HG02884 (cell line): ENCODE measurements around the gene LMNTD1.
A peak's percentile ranks its signal among the peaks of the same experiment; 100 is the strongest.
"Not testable (repeated sequence)": the region's sequence is repeated elsewhere in the genome, so short reads cannot be mapped to it uniquely, and the experiment has no call there.

ENCODE experiments used
- ATAC-seq: cut with Tn5 transposase; IDR thresholded peaks from one replicate; pipeline ENCODE4 v1.9.1; 2021; ENCODE audit warnings: mild to moderate bottlenecking, moderate library complexity; ENCODE audit not compliant: unreplicated experiment

LMNTD1 gene

GRCh38 chr12:25493682-25494081 is 59.4 kb downstream of the LMNTD1 start:
- no peak for ATAC-seq

- ATAC-seq: no peak
These were observed 61.4 kb downstream of the LMNTD1 start for GRCh38 chr12:25491396-25492325.

DNA sequence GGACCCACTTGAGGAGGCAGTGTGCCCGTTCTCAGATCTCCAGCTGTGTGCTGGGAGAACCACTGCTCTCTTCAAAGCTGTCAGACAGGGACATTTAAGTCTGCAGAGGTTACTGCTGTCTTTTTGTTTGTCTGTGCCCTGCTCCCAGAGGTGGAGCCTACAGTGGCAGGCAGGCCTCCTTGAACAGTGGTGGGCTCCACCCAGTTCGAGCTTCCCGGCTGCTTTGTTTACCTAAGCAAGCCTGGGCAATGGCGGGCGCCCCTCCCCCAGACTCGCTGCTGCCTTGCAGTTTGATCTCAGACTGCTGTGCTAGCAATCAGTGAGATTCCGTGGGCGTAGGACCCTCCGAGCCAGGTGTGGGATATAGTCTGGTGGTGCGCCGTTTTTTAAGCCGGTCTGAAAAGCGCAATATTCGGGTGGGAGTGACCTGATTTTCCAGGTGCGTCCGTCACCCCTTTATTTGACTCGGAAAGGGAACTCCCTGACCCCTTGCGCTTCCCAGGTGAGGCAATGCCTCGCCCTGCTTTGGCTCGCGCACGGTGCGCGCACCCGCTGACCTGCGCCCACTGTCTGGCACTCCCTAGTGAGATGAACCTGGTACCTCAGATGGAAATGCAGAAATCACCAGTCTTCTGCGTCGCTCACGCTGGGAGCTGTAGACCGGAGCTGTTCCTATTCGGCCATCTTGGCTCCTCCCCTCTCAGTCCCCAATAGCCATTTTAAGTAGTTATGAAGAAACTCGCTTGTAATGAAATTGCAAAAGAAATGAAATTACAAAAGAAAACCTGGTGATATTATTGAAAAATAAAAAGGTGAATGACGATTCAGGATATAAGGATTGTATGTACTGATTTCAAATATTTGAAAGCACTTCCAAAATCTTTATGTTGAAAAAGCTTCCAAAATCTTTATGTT is 63.9 kb downstream of the LMNTD1 start:
- not testable (repeated sequence) for ATAC-seq

DNA sequence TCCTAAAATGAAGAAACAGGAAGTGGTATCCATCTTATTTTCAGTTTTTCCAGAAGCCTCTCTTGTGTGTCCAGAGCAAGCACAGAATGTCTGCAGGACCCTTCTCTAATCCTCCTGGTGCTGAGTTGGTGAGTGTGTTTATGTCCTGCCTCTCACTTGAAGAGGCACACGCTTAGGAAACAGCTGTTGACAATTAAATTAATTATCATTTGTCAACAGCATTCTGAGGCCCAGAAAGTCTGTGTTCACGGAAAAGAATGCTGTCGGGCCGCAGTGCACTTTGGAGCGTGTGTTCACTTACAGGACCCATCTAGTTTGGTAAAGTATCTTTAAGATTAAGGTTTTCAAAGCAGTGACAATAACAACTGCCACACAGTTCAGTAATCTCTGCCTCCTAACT is 70.5 kb downstream of the LMNTD1 start:
- no peak for ATAC-seq

DNA sequence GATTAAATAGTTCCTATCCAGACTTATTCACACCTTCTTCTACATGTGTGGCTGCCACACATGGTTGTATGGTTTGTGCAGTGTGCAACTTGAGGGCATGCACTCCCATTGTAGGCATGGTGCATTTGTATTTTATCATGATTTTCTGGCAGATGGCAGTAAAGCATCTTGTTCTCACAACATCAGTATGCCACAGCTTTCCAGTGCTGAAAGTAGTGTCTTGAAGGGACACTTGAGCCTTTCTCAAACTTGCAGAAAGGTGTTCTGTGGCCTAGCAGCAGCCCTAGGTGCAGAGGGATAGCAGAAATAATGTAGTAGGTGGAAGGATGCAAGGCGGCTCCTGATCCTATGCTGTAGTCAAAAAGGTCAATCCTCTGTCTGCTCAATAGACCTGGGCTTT is 72.9 kb downstream of the LMNTD1 start:
- ATAC-seq: no peak

- ATAC-seq: no peak
These were observed 75.9 kb downstream of the LMNTD1 start for GRCh38 chr12:25477217-25477616.

DNA sequence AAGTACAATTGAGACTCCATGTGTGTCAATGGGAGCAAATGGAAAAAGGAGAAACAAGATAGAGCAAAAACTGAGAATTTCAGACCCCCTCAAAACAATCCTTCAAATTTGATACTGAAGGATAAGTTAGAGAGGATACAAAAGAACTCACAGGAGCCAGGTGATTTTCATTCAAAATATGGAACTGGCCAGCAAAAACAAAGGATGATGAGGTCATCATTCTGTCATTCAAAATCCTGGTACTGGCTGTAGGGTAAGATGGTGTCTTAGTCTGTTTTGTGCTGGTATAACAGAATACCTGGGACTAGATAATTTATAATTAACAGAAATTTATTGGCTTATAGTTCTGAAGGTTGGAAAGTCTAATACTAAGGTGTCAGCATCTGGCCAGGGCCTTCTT is 80.6 kb downstream of the LMNTD1 start:
- ATAC-seq: no peak

DNA sequence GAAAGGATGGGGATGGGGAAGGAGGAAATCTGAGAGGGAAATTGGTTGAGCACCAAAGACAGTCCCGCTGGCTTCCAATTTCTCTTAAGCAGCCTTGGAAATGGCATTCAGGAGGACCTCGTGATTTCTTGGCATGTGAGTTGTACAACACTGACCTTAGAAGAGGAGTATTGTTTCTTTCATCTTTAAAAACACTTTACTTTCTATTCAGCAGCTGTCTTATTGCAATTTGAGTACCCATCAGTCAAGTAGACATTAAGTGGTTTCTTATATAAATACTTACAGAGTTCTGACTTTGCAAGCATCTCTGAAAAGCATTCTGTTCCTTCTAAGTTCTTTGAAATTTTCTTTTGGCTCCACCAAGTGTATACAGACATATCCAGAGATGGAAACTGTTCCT is 83.2 kb downstream of the LMNTD1 start:
- ATAC-seq: no peak

DNA sequence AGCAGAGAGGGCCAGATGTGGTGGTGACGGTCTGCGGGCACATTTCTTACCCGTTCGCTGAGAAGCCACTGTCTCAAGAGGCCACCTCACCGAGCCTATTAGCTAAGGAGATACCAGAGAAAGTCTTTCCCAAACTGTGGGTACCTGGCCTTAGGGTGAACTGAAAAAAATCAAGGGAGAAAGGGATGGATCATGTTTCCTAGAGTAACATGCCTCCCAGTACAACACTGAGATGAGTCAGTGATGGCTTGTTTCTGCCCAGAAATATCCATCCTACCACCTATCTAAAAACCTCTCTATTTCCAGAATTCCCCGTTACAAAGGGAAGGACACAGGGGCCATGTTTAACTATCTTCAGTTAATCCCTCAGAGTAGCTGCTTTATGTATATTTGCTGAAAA is 83.7 kb downstream of the LMNTD1 start:
- ATAC-seq: no peak

GRCh38 chr12:25463521-25463920 is 89.6 kb downstream of the LMNTD1 start:
- no peak for ATAC-seq

GRCh38 chr12:25463005-25463404 is 90.1 kb downstream of the LMNTD1 start:
- ATAC-seq: no peak

- peak; percentile 93 for ATAC-seq
These were observed 93.5 kb downstream of the LMNTD1 start for GRCh38 chr12:25459541-25459951.

- ATAC-seq: no peak
These were observed 95.0 kb downstream of the LMNTD1 start for GRCh38 chr12:25458047-25458552.

DNA sequence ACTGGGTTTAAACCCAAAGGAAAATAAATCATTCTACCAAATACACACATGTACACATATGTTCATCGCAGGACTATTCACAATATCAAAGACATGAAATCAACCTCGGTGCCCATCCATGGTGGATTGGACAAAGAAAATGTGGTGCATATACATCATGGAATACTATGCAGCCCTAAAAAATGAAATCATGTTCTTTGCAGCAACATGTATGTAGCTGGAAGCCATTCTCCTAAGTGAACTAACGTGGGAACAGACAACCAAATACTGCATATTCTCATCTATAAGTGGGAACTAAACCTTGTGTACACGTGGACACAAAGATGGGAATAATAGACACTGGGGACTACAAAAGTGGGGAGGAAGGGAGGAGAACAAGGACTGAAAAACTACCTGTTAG is 96.6 kb downstream of the LMNTD1 start:
- no peak for ATAC-seq

- ATAC-seq: no peak
These were observed 97.4 kb downstream of the LMNTD1 start for GRCh38 chr12:25455696-25456095.

- no peak for ATAC-seq
These were observed 104.1 kb downstream of the LMNTD1 start for GRCh38 chr12:25449007-25449406.

- ATAC-seq: no peak
These were observed 106.0 kb downstream of the LMNTD1 start for GRCh38 chr12:25447046-25447445.

DNA sequence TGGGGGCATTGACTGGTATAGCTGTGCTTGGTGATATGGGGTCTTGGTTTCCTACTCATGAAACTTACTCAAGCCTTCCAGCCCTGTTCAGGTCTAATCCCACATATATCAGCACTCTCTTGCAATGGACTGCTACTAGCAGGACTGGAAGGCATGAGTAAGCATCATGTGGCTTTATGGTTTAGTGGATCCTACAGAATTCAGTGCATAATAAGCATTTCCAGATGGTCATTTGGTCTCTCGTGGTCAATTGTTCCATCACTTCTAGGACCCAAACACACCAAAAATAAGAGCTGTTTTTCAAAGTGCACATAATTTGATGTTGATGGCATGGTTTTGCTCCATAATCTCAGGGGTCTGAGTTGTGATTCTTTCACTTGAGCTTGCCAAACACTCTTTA is 114.4 kb downstream of the LMNTD1 start:
- no peak for ATAC-seq

DNA sequence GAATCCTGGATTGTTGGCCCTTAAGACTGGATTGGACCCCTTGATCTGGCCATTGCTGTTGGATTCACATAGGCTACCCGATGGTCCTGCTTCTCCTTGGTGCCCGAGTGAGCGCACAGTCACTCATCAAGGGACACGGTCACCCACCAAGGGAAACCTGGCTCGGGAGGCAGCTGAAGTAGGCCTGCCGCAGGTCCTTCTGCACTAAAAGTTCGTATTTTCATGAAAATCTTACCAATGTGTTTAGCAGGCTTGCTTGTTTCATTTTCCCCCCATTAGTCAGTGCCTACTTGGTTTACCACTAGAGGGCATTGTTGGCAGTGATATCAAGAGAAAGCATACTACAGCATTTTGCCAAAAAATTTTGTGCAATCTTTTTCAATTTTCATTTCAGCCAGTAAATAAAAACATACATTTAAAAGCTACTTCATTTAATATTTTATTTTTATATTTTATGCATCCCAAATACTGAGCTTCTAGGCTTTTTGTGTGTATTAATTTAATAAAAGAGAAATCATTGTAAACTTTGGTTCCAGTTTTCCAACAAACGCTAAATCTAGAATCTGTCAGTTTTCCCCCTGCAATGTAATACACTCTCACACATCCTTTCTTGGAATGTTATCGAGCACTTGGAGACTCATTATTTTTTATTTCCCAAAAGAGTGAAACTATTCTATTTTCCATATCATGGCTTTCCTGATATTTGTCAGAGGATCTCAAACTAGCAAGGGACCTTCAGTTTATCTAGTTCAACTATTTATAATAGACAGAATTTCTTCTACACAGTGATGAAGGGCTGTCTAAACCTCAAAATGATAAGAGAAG is 116.7 kb downstream of the LMNTD1 start:
- ATAC-seq: peak; percentile 76

DNA sequence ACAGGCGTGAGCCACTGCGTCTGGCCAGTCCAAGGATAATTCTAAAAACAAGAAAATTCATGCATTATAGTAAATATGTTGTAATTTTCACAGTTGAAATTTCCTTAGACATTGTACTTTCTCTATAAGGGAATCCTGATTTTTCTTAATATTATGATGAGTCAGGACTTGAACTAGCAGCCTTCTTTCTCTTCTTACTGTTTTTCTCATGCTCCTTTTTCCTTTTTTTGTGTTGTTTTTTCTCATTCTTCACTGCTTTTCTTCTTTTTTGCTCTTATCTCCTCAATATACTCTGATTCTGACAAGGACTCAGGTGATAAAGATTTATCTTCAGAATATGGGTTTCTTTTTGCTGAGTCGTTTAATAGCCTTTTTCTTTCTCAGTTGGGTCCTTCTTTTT is 117.7 kb downstream of the LMNTD1 start:
- ATAC-seq: no peak

DNA sequence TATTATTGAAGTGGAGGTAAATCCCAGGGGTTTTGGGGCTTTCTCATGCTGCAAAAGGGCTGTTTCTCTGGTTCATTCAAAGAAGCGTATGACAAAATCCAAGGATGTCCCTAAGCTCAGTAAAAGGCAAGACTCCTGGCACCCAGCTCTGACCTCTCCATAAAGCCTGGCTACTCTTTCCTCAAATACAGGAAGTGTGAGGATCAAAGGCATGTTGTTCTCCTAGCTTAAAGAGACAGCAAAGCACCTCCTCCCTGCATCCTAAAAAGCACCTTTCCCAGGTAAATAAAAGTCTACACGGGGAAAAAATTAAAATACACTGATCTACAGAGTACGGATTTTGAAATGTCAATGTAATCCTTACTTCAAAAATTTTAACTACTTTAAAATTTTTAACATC is 118.6 kb downstream of the LMNTD1 start:
- no peak for ATAC-seq
